GM12878 (cell line): ENCODE results near the gene CNTN2. TPM values are rescaled to one million over a fixed set of nuclear protein-coding genes. Genes with fewer than 3 reads are reported as not detected.

ENCODE experiments used
- ATAC-seq: fragments of 200-7000 bp; cut with Tn5 transposase; 3 replicates; pipeline ENCODE4 v1.9.1; 2020; ENCODE audit warnings: mild to moderate bottlenecking, moderate library complexity
- BruUV-seq: library from RNA; stranded (reverse); fragments of 400-500 nt; replicated peaks from 2 replicates; lab custom pipeline; 2021; lab: Mats Ljungman, UMichigan
- CTCF ChIA-PET: fragments of 300-600 bp; sonication (Branson Sonifier 250); formaldehyde crosslinking; extraction: SDS; loops from one replicate; lab custom pipeline; 2021; ENCODE audit warnings: inconsistent platforms; lab: Yijun Ruan, JAX
- POLR2A ChIA-PET: fragments of 350-600 bp; formaldehyde crosslinking; extraction: SDS; loops from one replicate; lab custom pipeline; 2021; ENCODE audit warnings: inconsistent platforms; lab: Charles Lee
- RAD21 ChIA-PET: fragments of 300-600 bp; sonication (Branson Sonifier 250); formaldehyde crosslinking; loops from one replicate; lab custom pipeline; 2023; ENCODE audit warnings: antibody characterized with exemption; ENCODE audit not compliant: unreplicated experiment; lab: Charles Lee
- SMC1A ChIA-PET: fragments of 300-600 bp; sonication (Branson Sonifier 250); formaldehyde crosslinking; loops from one replicate; lab custom pipeline; 2023; ENCODE audit not compliant: unreplicated experiment, uncharacterized antibody; lab: Charles Lee
- DNase-seq: peaks from one replicate; pipeline ENCODE4 v3.0.0-alpha.2; 2011; ENCODE audit warnings: low read depth, low spot score
- FAIRE-seq: peaks from 3 replicates; lab custom pipeline; 2011; peaks lifted over from hg19 to GRCh38; lab: Jason Lieb, UNC
- H2AFZ ChIP-seq: 2 replicates; pipeline ENCODE4 v1.6.0; 2011; ENCODE audit warnings: low read depth, low read length, control low read depth; ENCODE audit not compliant: control insufficient read depth
- H3K27ac ChIP-seq: 2 replicates; pipeline ENCODE4 v1.5.1; 2011; ENCODE audit warnings: control low read depth; ENCODE audit not compliant: control insufficient read depth, insufficient read depth
- H3K27me3 ChIP-seq, 2 experiments: replicated peaks in 1 of 2; 2 replicates each; pipeline versions ENCODE4 v1.6.0 to v1.6.1; 2011; ENCODE audit warnings: low read length in 1 of 2; ENCODE audit not compliant: control insufficient read depth in 2 of 2, insufficient read depth in 2 of 2
- H3K36me3 ChIP-seq, 2 experiments: 2 replicates each; pipeline ENCODE4 v1.5.1; 2011; ENCODE audit warnings: low read length in 1 of 2; ENCODE audit not compliant: control insufficient read depth in 2 of 2, insufficient read depth in 2 of 2
- H3K4me1 ChIP-seq: 2 replicates; pipeline ENCODE4 v1.6.1; 2011; ENCODE audit warnings: mild to moderate bottlenecking, low read length, moderate library complexity, mixed read lengths; ENCODE audit not compliant: control insufficient read depth, insufficient read depth
- H3K4me2 ChIP-seq: 2 replicates; pipeline ENCODE4 v1.6.0; 2011; ENCODE audit warnings: control low read depth; ENCODE audit not compliant: control insufficient read depth, insufficient read depth
- H3K4me3 ChIP-seq: fragments of 200-600 bp; sonication (generic); 2 replicates; pipeline ENCODE4 v1.5.1; 2016
- H3K79me2 ChIP-seq: 2 replicates; pipeline ENCODE4 v1.6.0; 2011; ENCODE audit warnings: low read length; ENCODE audit not compliant: control insufficient read depth, insufficient read depth
- H3K9ac ChIP-seq: 2 replicates; pipeline ENCODE4 v1.8.0; 2011; ENCODE audit warnings: low read length, control low read depth, mixed read lengths; ENCODE audit not compliant: control insufficient read depth, insufficient read depth
- H3K9me3 ChIP-seq: replicated peaks from 3 replicates; pipeline ENCODE4 v1.5.1; 2011; ENCODE audit warnings: mild to moderate bottlenecking, low read length; ENCODE audit not compliant: control insufficient read depth, insufficient read depth
- H4K20me1 ChIP-seq: 2 replicates; pipeline ENCODE4 v1.6.0; 2011; ENCODE audit not compliant: control insufficient read depth, insufficient read depth
- CHD4 ChIP-seq: fragments of 200-600 bp; sonication (generic); IDR thresholded peaks from 2 replicates; pipeline ENCODE4 v1.6.1; 2016; ENCODE audit warnings: mild to moderate bottlenecking
- IRF4 ChIP-seq: IDR thresholded peaks from 2 replicates; pipeline ENCODE4 v1.6.1; 2011; ENCODE audit warnings: low read depth, low read length
- IRF5 ChIP-seq: fragments of 450-650 bp; IDR thresholded peaks from 2 replicates; pipeline ENCODE4 v1.6.1; 2017; ENCODE audit warnings: borderline replicate concordance
- MXI1 ChIP-seq: fragments of 150-350 bp; IDR thresholded peaks from 2 replicates; pipeline ENCODE4 v1.6.1; 2011; ENCODE audit warnings: low read depth, mild to moderate bottlenecking, inconsistent platforms, low read length, improper control_type of control experiment
- WGBS: methylation state at CpG from one replicate; pipeline ENCODE4 v1.1.6; 2016; ENCODE audit warnings: low lambda C conversion rate; ENCODE audit not compliant: insufficient replicate concordance, insufficient coverage; ENCODE audit errors: missing lambda C conversion rate; 5-methylcytosine and 5-hydroxymethylcytosine counted together
- in situ Hi-C: fragments of 300-500 bp; cut with MboI; formaldehyde crosslinking; loops from 9 replicates; pipeline ENCODE4 v1.14.3; 2018; ENCODE audit warnings: mixed read lengths
- intact Hi-C: fragments of 100-400 bp; cut with micrococcal nuclease; formaldehyde crosslinking; loops from one replicate; pipeline ENCODE4 v1.14.2; 2022; ENCODE audit not compliant: unreplicated experiment
- polyA plus RNA-seq, 11 experiments: library from polyadenylated mRNA; depleted of rRNA in 4 of 11; unstranded in 6 of 11; stranded (reverse) in 5 of 11; fragments of >200 nt; fragmentation: Nextera tagmentation in 4 of 11; fragmentation: Illumina TruSeq in 1 of 11; extraction: Ambion mirVana in 4 of 11; extraction: Trizol in 1 of 11; gene quantifications; 1 replicate in 1 of 11; 2 replicates in 10 of 11; pipeline versions ENCODE4 v1.2.1 to v1.2.3, GENCODE V29; 2011 to 2016; ENCODE audit warnings: inconsistent platforms in 2 of 11, missing spikeins in 2 of 11, low read depth in 1 of 11
- total RNA-seq, 4 experiments: library from RNA; depleted of rRNA in 3 of 4; stranded (reverse); fragments of >200 nt in 3 of 4; fragmentation: Illumina TruSeq in 1 of 4; extraction: Trizol in 1 of 4; gene quantifications; 2 replicates each; pipeline versions ENCODE4 v1.2.1 to v1.2.3, GENCODE V29; 2013 to 2021

Gene CNTN2
- total and polyA plus RNA-seq, 10 of the 15 experiments (the other 5 are each of a cell fraction or from before 2014, with no cell fraction given): 0.03 TPM; not detected in 9

- H3K4me2 ChIP-seq: no peak overlapping the region
Measured at GRCh38 chr1:205068457-205069040, 25.5 kb downstream of the CNTN2 start.

More at GRCh38 chr1:205068457-205069040, 25.5 kb downstream of the CNTN2 start:
- no peaks in the 10 kb centered on the region for H3K9me3 ChIP-seq
- in situ Hi-C loops (no loop called here), intact Hi-C loops (no loop called here)
- TF ChIP-seq IRF5 (no peak), MXI1 (no peak), CHD4 (no peak), IRF4 (no peak)
- WGBS: 72% methylated on average over 2 of the region's 2 CpGs
- ChIA-PET CTCF (interaction anchor here (1.1 kb wide), 1 partner anchor 73 kb away, joined by 3 read pairs; no protein-coding TSS in a partner anchor), POLR2A (no interaction called here), RAD21 (no interaction called here), SMC1A (interaction anchor here (1.1 to 1.7 kb wide), 2 partner anchors 92 to 187 kb away, joined by 3 to 5 read pairs; no protein-coding TSS in a partner anchor)
- FAIRE-seq: no peak
- no peak overlapping the region for H2AFZ ChIP-seq
- H3K27me3 ChIP-seq: no peaks in the 10 kb centered on the region
- H3K27ac ChIP-seq: no peak overlapping the region
- no TSS peak for BruUV-seq
- H3K9ac ChIP-seq: no peak overlapping the region
- no peaks in the 10 kb centered on the region for H3K79me2 ChIP-seq
- DNase-seq: no peak
- H3K36me3 ChIP-seq: no peaks in the 10 kb centered on the region
- ATAC-seq: no peak
- no peak overlapping the region for H3K4me3 ChIP-seq
- H3K4me1 ChIP-seq: no peaks in the 10 kb centered on the region
- no peaks in the 10 kb centered on the region for H4K20me1 ChIP-seq
